HEK293 (cell line): ENCODE data around the gene PAX6.
"Not testable (repeated sequence)": the region's sequence is repeated elsewhere in the genome, so short reads cannot be mapped to it uniquely, and the experiment has no call there.

Experiments
- CTCF ChIA-PET: fragments of 350-600 bp; formaldehyde crosslinking; extraction: SDS; loops from one replicate; lab custom pipeline; 2021; ENCODE audit warnings: antibody characterized with exemption; lab: Yijun Ruan, JAX
- POLR2A ChIA-PET: fragments of 300-600 bp; formaldehyde crosslinking; extraction: SDS; loops from one replicate; lab custom pipeline; 2020; ENCODE audit warnings: antibody characterized with exemption, inconsistent platforms; lab: Yijun Ruan, JAX
- H3K27ac ChIP-seq: fragments of 200-500 bp; sonication (Bioruptor generic); 2 replicates; pipeline ENCODE4 v1.5.1; 2014; ENCODE audit warnings: low read depth, low read length, control low read depth, inconsistent platforms; ENCODE audit errors: extremely low read depth
- H3K36me3 ChIP-seq, 2 experiments: fragments of 200-500 bp in 1 of 2; sonication (Bioruptor generic) in 1 of 2; 1 replicate in 1 of 2; 2 replicates in 1 of 2; pipeline ENCODE4 v1.5.1; 2014 to 2017; ENCODE audit warnings: inconsistent platforms in 2 of 2, low read length in 2 of 2; ENCODE audit not compliant: control insufficient read depth in 2 of 2, insufficient read depth in 1 of 2
- H3K4me1 ChIP-seq: fragments of 200-500 bp; sonication (Bioruptor generic); 2 replicates; pipeline ENCODE4 v1.5.1; 2014; ENCODE audit warnings: mild to moderate bottlenecking, low read length, inconsistent platforms; ENCODE audit not compliant: control insufficient read depth, insufficient read depth
- H3K4me3 ChIP-seq: 2 replicates; pipeline ENCODE4 v1.5.1; 2011; ENCODE audit warnings: low read depth, mild to moderate bottlenecking, control low read depth, low read length, moderate library complexity
- H3K9me3 ChIP-seq: fragments of 200-500 bp; sonication (Bioruptor generic); 2 replicates; pipeline ENCODE4 v1.5.1; 2014; ENCODE audit warnings: low read depth, low read length, inconsistent platforms; ENCODE audit not compliant: control insufficient read depth, insufficient read depth
- BCL11B ChIP-seq: fragments of 450-650 bp; formaldehyde crosslinking; IDR thresholded peaks from 2 replicates; pipeline ENCODE4 v1.5.1; 2016; ENCODE audit warnings: low read depth, missing biosample characterization, missing genetic modification characterization
- BCL6B ChIP-seq: fragments of 450-650 bp; formaldehyde crosslinking; IDR thresholded peaks from 2 replicates; pipeline ENCODE4 v1.5.1; 2017; ENCODE audit warnings: missing biosample characterization, missing genetic modification characterization
- GLIS1 ChIP-seq: fragments of 450-650 bp; formaldehyde crosslinking; IDR thresholded peaks from 2 replicates; pipeline ENCODE4 v1.5.1; 2016; ENCODE audit warnings: missing biosample characterization, missing genetic modification characterization
- KLF9 ChIP-seq: fragments of 450-650 bp; formaldehyde crosslinking; IDR thresholded peaks from 2 replicates; pipeline ENCODE4 v1.5.1; 2016; ENCODE audit warnings: missing biosample characterization, missing genetic modification characterization, low read depth
- SALL2 ChIP-seq: fragments of 450-650 bp; formaldehyde crosslinking; IDR thresholded peaks from 2 replicates; pipeline ENCODE4 v1.5.0; 2017; ENCODE audit warnings: missing biosample characterization, mild to moderate bottlenecking, missing genetic modification characterization, borderline replicate concordance
- ZBTB20 ChIP-seq: fragments of 450-650 bp; formaldehyde crosslinking; IDR thresholded peaks from 2 replicates; pipeline ENCODE4 v1.5.1; 2016; ENCODE audit warnings: missing biosample characterization, missing genetic modification characterization
- ZBTB48 ChIP-seq: fragments of 450-650 bp; formaldehyde crosslinking; IDR thresholded peaks from 2 replicates; pipeline ENCODE4 v1.5.1; 2016; ENCODE audit warnings: missing biosample characterization, missing genetic modification characterization
- ZNF558 ChIP-seq: fragments of 450-650 bp; formaldehyde crosslinking; IDR thresholded peaks from 2 replicates; pipeline ENCODE4 v1.5.1; 2016; ENCODE audit warnings: missing biosample characterization, missing genetic modification characterization
- ZNF600 ChIP-seq: fragments of 450-650 bp; formaldehyde crosslinking; IDR thresholded peaks from 2 replicates; pipeline ENCODE4 v1.5.1; 2016; ENCODE audit warnings: missing biosample characterization, missing genetic modification characterization
- ZNF639 ChIP-seq: fragments of 450-650 bp; formaldehyde crosslinking; IDR thresholded peaks from 2 replicates; pipeline ENCODE4 v1.5.1; 2016; ENCODE audit warnings: missing biosample characterization, missing genetic modification characterization
- ZNF837 ChIP-seq: fragments of 450-650 bp; formaldehyde crosslinking; IDR thresholded peaks from 2 replicates; pipeline ENCODE4 v1.5.1; 2016; ENCODE audit warnings: missing biosample characterization, missing genetic modification characterization
- ZSCAN16 ChIP-seq: fragments of 450-650 bp; formaldehyde crosslinking; IDR thresholded peaks from 2 replicates; pipeline ENCODE4 v1.5.1; 2016; ENCODE audit warnings: missing biosample characterization, missing genetic modification characterization
- TF ChIP-seq, protein P1 (sequence below): fragments of 450-650 bp; formaldehyde crosslinking; conservative IDR thresholded peaks from 2 replicates; pipeline ENCODE4 v1.5.1; 2016; ENCODE audit warnings: low read depth, missing biosample characterization, missing genetic modification characterization
- TF ChIP-seq, protein P2 (sequence below): fragments of 450-650 bp; formaldehyde crosslinking; IDR thresholded peaks from 2 replicates; pipeline ENCODE4 v1.5.1; 2016; ENCODE audit warnings: missing biosample characterization, missing genetic modification characterization
- TF ChIP-seq, protein P3 (sequence below): fragments of 450-650 bp; formaldehyde crosslinking; IDR thresholded peaks from 2 replicates; pipeline ENCODE4 v1.5.1; 2016; ENCODE audit warnings: missing biosample characterization, missing genetic modification characterization

The PAX6 gene

DNA sequence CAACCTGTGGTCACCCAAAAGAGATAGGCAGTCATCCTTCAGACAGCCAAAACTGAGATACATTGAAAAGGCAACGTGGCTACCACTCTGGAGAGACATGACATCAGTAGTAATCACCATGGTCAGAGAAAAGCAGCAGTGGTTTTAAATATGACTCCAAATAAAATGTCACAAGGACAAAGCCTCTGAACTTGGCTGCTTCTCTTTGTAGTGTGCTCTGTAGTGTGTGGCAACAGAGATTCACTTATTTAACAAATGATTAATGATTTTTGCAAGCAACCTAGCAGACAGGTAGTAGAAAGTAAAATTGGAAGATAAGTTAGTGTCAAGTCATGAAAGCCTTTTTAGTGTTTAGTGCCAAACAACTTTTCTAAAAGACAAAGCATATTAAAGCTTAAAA, 63.5 kb downstream of the PAX6 start:
- Histone ChIP-seq H3K27ac (no peak overlapping the region), H3K4me1 (no peaks in the 10 kb centered on the region), H3K36me3 (no peaks in the 10 kb centered on the region), H3K9me3 (no peaks in the 10 kb centered on the region), H3K4me3 (no peak overlapping the region)
- POLR2A ChIA-PET = no interaction called here
- CTCF ChIA-PET = no interaction called here
- TF ChIP-seq GLIS1 (tag by site-specific recombination) (no peak), KLF9 (tag by site-specific recombination) (no peak), ZBTB48 (no peak), ZSCAN16 (tag by site-specific recombination) (no peak), ZBTB20 (no peak), BCL11B (tag by site-specific recombination) (no peak), ZNF837 (tag by site-specific recombination) (no peak), ZNF558 (tag by site-specific recombination) (no peak), SALL2 (tag by site-specific recombination) (no peak), ZNF600 (tag by site-specific recombination) (no peak), ZNF639 (tag by site-specific recombination) (no peak), BCL6B (tag by site-specific recombination) (no peak)
- TF ChIP-seq, protein P1, sequence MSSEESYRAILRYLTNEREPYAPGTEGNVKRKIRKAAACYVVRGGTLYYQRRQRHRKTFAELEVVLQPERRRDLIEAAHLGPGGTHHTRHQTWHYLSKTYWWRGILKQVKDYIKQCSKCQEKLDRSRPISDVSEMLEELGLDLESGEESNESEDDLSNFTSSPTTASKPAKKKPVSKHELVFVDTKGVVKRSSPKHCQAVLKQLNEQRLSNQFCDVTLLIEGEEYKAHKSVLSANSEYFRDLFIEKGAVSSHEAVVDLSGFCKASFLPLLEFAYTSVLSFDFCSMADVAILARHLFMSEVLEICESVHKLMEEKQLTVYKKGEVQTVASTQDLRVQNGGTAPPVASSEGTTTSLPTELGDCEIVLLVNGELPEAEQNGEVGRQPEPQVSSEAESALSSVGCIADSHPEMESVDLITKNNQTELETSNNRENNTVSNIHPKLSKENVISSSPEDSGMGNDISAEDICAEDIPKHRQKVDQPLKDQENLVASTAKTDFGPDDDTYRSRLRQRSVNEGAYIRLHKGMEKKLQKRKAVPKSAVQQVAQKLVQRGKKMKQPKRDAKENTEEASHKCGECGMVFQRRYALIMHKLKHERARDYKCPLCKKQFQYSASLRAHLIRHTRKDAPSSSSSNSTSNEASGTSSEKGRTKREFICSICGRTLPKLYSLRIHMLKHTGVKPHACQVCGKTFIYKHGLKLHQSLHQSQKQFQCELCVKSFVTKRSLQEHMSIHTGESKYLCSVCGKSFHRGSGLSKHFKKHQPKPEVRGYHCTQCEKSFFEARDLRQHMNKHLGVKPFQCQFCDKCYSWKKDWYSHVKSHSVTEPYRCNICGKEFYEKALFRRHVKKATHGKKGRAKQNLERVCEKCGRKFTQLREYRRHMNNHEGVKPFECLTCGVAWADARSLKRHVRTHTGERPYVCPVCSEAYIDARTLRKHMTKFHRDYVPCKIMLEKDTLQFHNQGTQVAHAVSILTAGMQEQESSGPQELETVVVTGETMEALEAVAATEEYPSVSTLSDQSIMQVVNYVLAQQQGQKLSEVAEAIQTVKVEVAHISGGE (tag by site-specific recombination) = no peak
- TF ChIP-seq, protein P2, sequence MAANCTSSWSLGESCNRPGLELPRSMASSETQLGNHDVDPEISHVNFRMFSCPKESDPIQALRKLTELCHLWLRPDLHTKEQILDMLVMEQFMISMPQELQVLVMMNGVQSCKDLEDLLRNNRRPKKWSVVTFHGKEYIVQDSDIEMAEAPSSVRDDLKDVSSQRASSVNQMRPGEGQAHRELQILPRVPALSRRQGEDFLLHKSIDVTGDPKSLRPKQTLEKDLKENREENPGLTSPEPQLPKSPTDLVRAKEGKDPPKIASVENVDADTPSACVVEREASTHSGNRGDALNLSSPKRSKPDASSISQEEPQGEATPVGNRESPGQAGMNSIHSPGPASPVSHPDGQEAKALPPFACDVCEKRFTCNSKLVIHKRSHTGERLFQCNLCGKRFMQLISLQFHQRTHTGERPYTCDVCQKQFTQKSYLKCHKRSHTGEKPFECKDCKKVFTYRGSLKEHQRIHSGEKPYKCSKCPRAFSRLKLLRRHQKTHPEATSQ (tag by site-specific recombination) = no peak
- TF ChIP-seq, protein P3, sequence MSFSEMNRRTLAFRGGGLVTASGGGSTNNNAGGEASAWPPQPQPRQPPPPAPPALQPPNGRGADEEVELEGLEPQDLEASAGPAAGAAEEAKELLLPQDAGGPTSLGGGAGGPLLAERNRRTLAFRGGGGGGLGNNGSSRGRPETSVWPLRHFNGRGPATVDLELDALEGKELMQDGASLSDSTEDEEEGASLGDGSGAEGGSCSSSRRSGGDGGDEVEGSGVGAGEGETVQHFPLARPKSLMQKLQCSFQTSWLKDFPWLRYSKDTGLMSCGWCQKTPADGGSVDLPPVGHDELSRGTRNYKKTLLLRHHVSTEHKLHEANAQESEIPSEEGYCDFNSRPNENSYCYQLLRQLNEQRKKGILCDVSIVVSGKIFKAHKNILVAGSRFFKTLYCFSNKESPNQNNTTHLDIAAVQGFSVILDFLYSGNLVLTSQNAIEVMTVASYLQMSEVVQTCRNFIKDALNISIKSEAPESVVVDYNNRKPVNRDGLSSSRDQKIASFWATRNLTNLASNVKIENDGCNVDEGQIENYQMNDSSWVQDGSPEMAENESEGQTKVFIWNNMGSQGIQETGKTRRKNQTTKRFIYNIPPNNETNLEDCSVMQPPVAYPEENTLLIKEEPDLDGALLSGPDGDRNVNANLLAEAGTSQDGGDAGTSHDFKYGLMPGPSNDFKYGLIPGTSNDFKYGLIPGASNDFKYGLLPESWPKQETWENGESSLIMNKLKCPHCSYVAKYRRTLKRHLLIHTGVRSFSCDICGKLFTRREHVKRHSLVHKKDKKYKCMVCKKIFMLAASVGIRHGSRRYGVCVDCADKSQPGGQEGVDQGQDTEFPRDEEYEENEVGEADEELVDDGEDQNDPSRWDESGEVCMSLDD = no peak

DNA sequence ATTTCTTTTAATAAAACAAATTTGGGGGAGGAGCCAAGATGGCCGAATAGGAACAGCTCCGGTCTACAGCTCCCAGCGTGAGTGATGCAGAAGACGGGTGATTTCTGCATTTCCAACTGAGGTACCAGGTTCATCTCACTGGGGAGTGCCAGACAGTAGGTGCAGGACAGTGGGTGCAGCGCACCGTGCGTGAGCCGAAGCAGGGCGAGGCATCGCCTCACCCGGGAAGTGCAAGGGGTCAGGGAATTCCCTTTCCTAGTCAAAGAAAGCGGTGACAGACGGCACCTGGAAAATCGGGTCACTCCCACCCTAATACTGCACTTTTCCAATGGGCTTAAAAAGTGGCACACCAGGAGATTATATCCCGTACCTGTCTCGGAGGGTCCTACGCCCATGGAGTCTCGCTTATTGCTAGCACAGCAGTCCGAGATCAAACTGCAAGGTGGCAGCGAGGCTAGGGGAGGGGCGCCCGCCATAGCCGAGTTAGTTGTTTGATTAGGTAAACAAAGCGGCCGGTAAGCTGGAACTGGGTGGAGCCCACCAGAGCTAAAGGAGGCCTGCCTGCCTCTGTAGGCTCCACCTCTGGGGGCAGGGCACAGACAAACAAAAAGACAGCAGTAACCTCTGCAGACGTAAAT, 70.3 kb downstream of the PAX6 start:
- H3K27ac ChIP-seq, H3K36me3 ChIP-seq, H3K4me1 ChIP-seq, H3K4me3 ChIP-seq, H3K9me3 ChIP-seq, POLR2A ChIA-PET: not testable (repeated sequence)
- CTCF ChIA-PET = interaction anchor here (1.1 kb wide), 1 partner anchor 131 kb away, joined by 3 read pairs; no protein-coding TSS in a partner anchor
